Fibroblast of skin of abdomen (primary cell): ENCODE measurements around the gene FASTK.

Source experiments
- DNase-seq: peaks from one replicate; pipeline ENCODE4 v3.0.0-alpha.2; 2013

The FASTK gene

DNA sequence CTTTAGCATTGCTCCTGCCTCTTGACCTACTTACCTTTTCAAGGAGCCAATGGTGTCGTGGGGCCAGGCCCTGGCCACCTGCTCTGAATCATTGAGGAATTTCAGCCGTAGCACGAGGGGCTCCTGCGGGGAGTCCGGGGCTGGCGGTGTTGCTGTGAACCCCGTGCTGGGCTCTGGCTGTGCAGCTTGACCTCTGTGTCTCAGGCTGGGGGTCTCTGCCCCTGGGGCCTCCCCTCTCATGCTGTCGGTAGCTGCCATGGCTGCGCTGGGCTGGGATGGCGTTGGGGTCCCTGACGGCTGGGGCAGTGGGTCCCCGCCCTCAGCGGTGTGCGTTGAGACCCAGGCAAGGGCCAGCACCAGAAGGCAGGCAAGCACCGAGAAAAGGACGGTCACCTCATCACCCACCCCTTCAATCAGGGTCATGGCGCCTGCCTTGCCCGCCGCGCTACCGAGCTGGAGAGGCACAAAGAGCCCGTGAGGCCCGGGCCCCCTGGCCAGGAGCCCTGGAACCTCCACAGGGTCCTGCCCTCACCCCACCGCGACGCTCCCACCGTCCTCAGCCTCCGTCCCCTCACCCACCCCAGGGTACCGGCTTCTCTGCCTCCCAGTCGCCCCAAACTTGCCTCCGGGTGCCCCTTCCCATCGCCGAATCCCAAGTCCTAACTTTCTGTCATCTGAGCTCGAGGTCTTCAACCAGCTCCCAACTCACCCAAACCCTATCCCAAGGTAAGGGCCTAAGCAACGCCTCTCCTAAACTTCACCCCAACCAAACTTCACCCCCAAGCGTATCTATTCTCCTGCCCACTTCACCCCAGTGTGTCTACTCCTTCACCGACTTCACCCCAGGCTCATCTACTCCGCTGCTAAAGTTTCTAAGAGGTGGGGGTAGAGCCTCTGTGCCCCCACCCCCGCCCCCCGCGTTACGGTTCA, 1.8 kb upstream of the FASTK start:
- DNase-seq = no peak

DNA sequence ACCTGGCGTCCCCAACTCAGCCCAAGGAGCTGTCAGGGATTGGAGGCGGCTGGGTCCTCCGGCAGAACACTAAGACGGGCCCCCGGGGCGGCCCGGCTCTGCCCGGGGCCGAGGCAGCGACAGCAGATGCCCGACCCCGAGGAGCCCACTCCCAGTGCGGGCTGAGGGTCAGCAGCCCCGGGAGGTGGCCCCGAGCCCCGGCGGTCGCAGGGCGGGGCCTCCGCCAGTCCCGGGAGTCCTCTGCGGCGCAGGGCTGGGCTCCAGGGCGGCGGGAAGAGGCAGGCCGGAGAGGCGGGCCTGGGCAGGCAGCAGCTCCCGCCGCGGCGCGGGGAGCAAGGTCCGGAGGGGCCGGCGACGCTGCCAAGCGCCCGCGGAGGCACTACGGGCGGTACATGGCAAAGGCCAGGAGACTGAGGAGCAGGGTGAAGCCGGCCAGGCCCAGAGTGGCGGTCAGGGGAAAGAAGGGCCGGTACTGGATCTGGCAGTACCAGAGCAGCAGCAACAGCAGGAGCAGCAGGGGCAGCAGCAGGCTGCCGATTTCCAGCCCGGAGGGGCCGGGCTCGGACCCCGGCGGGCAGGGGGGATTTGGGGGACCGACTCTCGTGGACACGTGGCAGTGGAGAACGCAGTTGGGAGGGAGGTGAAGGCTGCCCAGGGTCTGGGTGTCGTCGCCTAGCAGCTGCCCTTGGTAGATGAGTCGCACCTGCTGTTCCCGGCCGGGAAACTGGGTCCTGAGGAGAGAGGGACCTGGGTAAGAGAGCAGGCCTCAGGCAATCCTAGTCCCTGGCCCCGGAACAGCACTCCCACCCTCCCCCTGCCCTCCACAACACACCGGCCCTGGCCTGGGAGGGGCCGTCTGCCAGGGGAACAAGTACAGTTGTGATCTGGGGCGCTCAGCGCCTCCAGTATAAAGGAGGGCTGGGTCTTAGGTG, 827 bp upstream of the FASTK start:
- DNase-seq = no peak

DNA sequence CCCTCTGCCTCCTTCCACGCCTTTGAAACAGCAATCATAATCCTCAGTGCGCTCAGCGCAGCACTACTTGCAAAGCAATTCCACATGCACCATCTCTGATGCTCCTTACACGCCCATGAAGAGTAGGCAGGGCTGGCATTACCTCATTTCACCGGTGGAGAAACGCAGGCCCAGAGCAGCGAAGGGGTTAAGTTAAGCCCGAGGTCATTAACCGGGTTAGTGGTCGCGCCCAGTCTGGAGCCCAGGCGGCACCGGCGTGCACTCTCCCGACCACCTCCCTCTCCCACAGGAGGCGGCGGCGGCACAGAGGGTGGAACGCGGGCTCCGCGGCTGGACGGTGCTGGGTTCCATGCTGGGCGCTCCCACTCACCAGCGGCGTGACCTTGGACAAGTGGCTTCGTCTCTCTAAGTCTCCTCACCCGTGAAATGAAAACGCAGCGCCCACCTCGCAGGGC, 515 bp downstream of the FASTK start:
- DNase-seq = no peak

GRCh38 chr7:151079199-151079910, 1.3 kb downstream of the FASTK start:
- no peak for DNase-seq

GRCh38 chr7:151078233-151079040, 2.2 kb downstream of the FASTK start:
- no peak for DNase-seq

DNA sequence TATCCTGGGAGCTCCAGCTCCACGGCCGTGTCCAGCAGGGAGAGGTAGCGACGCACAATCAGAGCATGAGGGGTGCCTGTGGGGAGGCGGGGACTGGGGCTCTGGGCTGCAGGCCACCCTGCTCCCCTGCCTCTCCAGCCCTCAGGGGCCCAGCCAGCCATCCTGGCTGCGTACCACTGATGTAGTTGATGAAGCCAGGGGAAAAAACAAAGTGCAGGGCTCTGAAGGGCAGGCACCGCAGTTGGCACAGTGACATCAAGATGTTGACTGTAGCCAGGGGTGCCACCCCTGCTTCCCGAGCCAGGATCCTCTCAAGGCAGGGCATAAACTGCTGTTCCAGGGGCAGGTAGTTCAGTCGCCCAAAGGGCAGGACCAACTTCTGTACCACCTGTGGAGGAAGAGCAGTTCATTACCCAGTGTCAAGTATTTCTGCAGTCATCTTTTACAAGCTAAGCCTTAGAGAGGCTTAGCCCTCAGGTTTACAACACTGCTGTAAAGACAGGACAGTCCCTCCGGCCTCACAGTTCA, 2.8 kb downstream of the FASTK start:
- DNase-seq = no peak

GRCh38 chr7:151076863-151077704, 3.5 kb downstream of the FASTK start:
- DNase-seq = no peak

DNA sequence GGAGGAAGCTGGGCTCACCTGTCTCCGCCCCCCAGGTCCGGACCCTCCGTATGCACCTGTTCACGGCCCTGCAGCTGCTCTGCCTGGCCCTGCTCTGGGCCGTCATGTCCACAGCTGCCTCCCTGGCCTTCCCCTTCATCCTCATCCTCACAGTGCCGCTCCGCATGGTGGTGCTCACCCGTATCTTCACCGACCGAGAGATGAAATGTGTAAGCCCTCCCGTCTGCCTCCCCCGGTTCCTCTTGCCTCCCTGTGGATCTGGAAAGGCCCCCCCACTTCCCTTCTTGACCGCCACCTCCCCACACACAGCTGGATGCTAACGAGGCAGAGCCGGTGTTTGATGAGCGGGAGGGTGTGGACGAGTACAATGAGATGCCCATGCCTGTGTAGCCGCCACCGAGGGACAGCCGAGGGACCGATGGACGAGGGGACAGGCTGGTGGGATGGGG, 4.6 kb downstream of the FASTK start:
- no peak for DNase-seq

DNA sequence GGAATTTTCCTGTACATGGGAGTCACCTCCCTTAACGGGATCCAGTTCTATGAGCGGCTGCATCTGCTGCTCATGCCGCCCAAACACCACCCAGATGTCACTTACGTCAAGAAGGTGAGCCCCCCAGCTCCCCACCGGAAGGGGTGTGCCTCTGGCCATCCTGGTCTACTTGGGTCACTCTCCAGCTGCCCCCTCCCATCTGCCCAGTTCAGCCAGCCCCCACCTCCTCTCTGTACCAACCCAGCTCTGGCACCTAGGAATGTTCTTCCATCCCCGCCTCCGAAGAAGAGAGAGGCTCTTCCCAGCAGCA, 5.0 kb downstream of the FASTK start:
- no peak for DNase-seq

DNA sequence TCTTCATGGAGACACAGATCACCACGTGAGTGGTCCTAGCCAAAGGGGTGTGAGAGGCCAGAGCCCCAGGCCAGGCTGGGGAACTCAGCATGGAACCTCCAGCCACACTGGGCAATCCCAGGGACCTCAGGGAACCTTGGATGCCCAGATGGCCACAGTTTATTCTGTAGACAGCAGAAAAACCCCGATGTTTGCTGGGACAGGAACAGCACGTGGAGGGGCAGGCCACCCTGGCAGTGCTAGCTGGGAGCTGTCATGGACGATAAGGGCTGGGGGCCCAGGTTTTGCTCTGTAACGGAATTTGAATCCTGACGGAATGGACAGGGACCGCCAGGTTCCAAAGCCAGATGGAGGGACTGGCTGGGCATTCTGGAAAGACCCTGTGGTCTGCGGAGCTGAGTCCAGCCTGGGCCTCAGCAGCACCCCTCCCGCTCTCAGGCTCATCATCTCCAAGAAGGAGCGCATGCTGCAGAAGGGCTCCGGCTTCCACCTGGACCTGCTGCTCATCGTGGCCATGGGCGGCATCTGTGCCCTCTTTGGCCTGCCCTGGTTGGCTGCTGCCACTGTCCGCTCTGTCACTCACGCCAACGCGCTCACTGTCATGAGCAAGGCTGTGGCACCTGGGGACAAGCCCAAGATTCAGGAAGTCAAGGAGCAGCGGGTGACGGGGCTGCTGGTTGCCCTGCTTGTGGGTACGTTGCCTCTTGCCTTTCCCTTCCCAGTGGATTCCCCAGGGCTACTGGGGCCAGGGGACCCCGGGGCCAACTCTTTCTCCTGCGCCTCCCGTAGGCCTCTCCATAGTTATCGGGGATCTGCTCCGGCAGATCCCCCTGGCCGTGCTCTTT, 5.6 kb downstream of the FASTK start:
- no peak for DNase-seq

GRCh38 chr7:151073990-151074389, 6.6 kb downstream of the FASTK start:
- no peak for DNase-seq

DNA sequence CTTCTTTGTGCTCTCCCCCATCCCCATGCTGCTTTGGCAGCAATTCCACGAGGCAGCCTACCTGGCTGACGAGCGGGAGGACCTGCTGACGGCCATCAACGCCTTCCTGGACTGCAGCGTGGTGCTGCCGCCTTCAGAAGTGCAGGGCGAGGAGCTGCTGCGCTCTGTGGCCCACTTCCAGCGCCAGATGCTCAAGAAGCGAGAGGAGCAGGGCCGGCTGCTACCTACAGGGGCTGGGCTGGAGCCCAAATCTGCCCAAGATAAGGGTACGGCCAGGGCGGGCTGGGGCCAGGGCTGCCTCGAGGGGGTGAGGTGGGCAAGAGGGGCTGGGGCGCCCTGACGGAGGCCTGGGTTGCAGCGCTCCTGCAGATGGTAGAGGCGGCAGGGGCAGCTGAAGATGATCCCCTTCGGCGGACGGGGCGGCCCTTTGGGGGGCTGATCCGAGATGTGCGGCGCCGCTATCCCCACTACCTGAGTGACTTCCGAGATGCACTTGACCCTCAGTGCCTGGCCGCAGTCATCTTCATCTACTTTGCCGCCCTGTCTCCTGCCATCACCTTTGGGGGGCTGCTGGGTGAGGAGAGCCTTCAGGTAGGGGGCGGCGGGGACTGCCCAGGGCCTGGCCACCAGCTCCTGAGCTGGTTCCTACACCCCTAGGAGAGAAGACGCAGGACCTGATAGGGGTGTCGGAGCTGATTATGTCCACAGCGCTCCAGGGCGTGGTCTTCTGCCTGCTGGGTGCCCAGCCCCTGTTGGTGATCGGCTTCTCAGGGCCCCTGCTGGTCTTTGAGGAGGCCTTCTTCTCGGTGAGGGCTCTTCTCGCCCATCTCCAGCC, 9.4 kb downstream of the FASTK start:
- DNase-seq = no peak

- no peak for DNase-seq
Measured at GRCh38 chr7:151070574-151070960, 10.0 kb downstream of the FASTK start.

GRCh38 chr7:151069841-151070573, 10.6 kb downstream of the FASTK start:
- no peak for DNase-seq

DNA sequence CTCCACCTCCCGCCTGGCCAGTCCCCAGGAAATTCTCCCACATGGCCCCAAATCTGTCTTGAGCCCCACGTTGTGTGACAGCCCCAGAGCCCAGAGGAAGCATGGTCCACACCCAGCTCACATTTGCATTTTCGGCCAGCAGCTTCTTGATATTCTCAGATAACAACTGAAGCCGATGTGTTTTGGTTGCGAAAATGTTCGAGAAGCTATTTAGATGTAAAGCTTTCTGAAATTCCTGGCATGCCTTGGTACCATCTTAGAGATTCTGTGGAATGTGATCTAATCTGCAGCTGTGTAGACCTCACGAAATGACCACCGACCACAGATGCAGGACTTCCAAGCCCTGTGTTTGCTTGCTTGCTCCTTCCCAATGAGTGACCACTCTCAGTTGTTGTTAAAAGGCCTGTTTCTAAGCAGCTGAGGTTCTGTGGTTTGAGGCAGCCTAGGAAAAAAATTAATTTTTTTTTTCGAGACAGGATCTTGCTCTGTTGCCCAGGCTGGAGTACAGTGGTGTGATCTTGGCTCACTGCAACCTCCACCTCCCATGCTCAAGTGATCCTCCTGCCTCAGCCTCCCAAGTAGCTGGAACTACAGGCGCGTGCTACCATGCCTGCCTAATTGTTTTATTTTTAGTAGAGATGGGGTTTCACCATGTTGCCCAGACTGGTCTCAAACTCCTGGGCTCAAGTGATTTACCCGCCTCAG, 12.4 kb downstream of the FASTK start:
- no peak for DNase-seq

DNA sequence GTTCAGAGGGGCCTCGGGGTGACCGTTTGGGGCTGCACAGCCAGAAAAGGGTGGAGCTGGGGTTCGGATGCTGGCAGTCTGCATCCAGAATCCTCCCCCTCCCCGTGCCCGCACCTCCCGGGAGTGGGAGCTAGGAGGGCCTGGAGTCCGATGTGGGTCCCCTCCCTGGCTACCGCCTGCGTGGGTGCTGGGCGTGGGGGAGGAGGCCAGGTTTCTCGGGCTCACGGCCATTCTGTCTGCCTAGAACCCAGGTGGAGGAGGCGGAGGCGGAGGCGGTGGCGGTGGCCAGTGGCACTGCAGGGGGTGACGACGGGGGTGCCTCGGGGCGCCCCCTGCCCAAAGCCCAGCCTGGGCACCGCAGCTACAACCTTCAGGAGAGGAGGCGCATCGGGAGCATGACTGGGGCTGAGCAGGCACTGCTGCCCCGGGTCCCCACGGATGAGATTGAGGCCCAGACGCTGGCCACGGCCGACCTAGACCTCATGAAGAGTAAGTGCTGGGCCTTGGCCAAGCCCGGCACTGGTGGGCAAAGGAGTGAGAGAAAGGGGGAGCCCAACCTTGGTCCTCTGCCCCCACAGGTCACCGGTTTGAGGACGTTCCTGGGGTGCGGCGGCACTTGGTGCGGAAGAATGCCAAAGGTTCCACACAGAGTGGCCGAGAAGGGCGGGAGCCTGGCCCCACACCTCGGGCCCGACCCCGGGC, 14.2 kb downstream of the FASTK start:
- DNase-seq = no peak

DNA sequence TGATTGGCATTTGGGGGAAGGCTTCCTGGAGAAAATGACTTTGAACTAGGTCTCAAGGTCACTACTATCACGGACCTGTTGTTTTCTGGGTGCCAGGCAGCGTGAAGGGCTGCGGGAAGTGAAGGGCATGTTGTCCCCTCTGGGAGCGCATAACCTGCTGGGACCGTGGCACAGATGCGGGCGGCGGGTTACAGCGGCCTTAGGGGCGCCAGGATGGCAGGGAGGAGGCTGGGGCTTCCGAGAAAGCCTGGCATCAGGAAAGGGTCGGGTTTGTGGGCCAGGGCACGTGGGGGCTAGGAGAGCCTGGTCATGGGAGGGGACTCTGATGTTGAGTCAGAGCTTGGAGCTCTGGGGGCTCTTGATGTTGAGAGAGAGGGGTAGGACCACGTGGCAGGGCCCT, 15.1 kb downstream of the FASTK start:
- no peak for DNase-seq
